Ascending aorta (tissue), 2 donors: ENCODE results near the gene FOCAD. TPM values are rescaled to one million over a fixed set of nuclear protein-coding genes. Genes with fewer than 3 reads are reported as not detected.

ENCODE experiments used
- DNase-seq, 2 donors: peaks; one replicate each; pipeline ENCODE4 v3.0.0-alpha.2; 2019; ENCODE audit warnings: low spot score in 2 of 2
- H3K27ac ChIP-seq, 2 donors: fragments of 200-600 bp; sonication (generic); one replicate each; pipeline ENCODE4 v1.5.1; 2016 to 2017; ENCODE audit warnings: mild to moderate bottlenecking in 1 of 2
- H3K27me3 ChIP-seq: fragments of 200-600 bp; sonication (generic); one replicate; pipeline ENCODE4 v1.5.1; 2017
- H3K36me3 ChIP-seq, 2 donors: fragments of 200-600 bp; sonication (generic); one replicate each; pipeline ENCODE4 v1.5.1; 2016
- H3K4me1 ChIP-seq, 2 donors: fragments of 200-600 bp; sonication (generic); one replicate each; pipeline ENCODE4 v1.5.1; 2016 to 2017; ENCODE audit warnings: mild to moderate bottlenecking in 1 of 2
- H3K4me3 ChIP-seq, 2 donors: fragments of 200-600 bp; sonication (generic); one replicate each; pipeline ENCODE4 v1.5.1; 2016 to 2017; ENCODE audit warnings: mild to moderate bottlenecking in 1 of 2
- H3K9me3 ChIP-seq, 2 donors: fragments of 200-600 bp; sonication (generic); one replicate each; pipeline ENCODE4 v1.5.1; 2016
- CTCF ChIP-seq, 3 experiments: fragments of 200-600 bp in 2 of 3; fragments of 450-650 bp in 1 of 3; sonication (generic) in 2 of 3; IDR thresholded peaks; one replicate each; pipeline ENCODE4 v1.5.1; 2016 to 2019; ENCODE audit warnings: antibody characterized with exemption in 3 of 3, mild to moderate bottlenecking in 1 of 3, moderate library complexity in 1 of 3
- intact Hi-C: fragments of 100-400 bp; cut with DNase I; formaldehyde crosslinking; loops from one replicate; pipeline ENCODE4 v1.15.1; 2023
- total RNA-seq: library from RNA; depleted of rRNA; stranded (reverse); fragments of >200 nt; gene quantifications from one replicate; pipeline ENCODE4 v1.1.0, GENCODE V29; 2016

FOCAD gene
- total RNA-seq, 1 donor from 2014 or later: 64.3 TPM

GRCh38 chr9:20740304-20740703 is 56.2 kb downstream of the FOCAD start:
- Histone ChIP-seq H3K4me3 (no peak overlapping the region), H3K27me3 (no peaks in the 10 kb centered on the region), H3K27ac (no peak overlapping the region), H3K36me3 (peaks cover 0 to 8% of the 10 kb centered on the region in 2 donors), H3K4me1 (no peaks in the 10 kb centered on the region), H3K9me3 (no peaks in the 10 kb centered on the region)
- intact Hi-C loops: no loop called here
- TF ChIP-seq CTCF (IDR thresholded peaks at IDR 0.05): no peak
- no peak for DNase-seq

GRCh38 chr9:20740929-20741582 is 57.0 kb downstream of the FOCAD start:
- no peak overlapping the region for H3K27ac ChIP-seq
- no peak for DNase-seq
- H3K4me3 ChIP-seq: no peak overlapping the region
- H3K9me3 ChIP-seq: no peaks in the 10 kb centered on the region
- no peak for TF ChIP-seq CTCF (IDR thresholded peaks at IDR 0.05)
- intact Hi-C loops: no loop called here
- peaks cover 0 to 8% of the 10 kb centered on the region in 2 donors for H3K36me3 ChIP-seq
- H3K4me1 ChIP-seq: no peaks in the 10 kb centered on the region
- H3K27me3 ChIP-seq: no peaks in the 10 kb centered on the region

- no peaks in the 10 kb centered on the region for H3K9me3 ChIP-seq
- DNase-seq: no peak
- no peak for TF ChIP-seq CTCF (IDR thresholded peaks at IDR 0.05)
- no peaks in the 10 kb centered on the region for H3K27me3 ChIP-seq
- H3K36me3 ChIP-seq: peaks cover 0 to under 1% of the 10 kb centered on the region in 2 donors
- no peak overlapping the region for H3K27ac ChIP-seq
- H3K4me3 ChIP-seq: no peak overlapping the region
- no peaks in the 10 kb centered on the region for H3K4me1 ChIP-seq
- intact Hi-C loops: no loop called here
Observed at GRCh38 chr9:20742833-20743232, 58.8 kb downstream of the FOCAD start.

- Histone ChIP-seq H3K36me3 (no peaks in the 10 kb centered on the region), H3K27ac (no peak overlapping the region), H3K9me3 (no peaks in the 10 kb centered on the region), H3K4me1 (no peaks in the 10 kb centered on the region), H3K27me3 (no peaks in the 10 kb centered on the region), H3K4me3 (no peak overlapping the region)
- TF ChIP-seq CTCF (IDR thresholded peaks at IDR 0.05): no peak
- DNase-seq: no peak
- intact Hi-C loops: no loop called here
Observed at GRCh38 chr9:20744036-20744630, 60.1 kb downstream of the FOCAD start.

GRCh38 chr9:20746967-20747366 is 62.9 kb downstream of the FOCAD start:
- Histone ChIP-seq H3K9me3 (no peaks in the 10 kb centered on the region), H3K4me1 (peaks cover 0 to 3% of the 10 kb centered on the region in 2 donors), H3K27me3 (no peaks in the 10 kb centered on the region), H3K36me3 (no peaks in the 10 kb centered on the region), H3K4me3 (no peak overlapping the region), H3K27ac (no peak overlapping the region)
- DNase-seq: no peak
- intact Hi-C loops: no loop called here
- TF ChIP-seq CTCF (IDR thresholded peaks at IDR 0.05): no peak
